Small intestine (tissue), 7 donors: ENCODE measurements around the gene SH3RF3. TPM values are rescaled to one million over a fixed set of nuclear protein-coding genes. Genes with fewer than 3 reads are reported as not detected.

ENCODE experiments used
- DNase-seq, 2 donors: peaks; one replicate each; pipeline versions ENCODE4 v3.0.0 to v3.0.0-alpha.2; 2013
- FAIRE-seq: peaks from 2 replicates; lab custom pipeline; 2012; peaks lifted over from hg19 to GRCh38; lab: Jason Lieb, UNC
- H3K27ac ChIP-seq, 3 donors: one replicate each; pipeline ENCODE4 v1.5.1; 2013; ENCODE audit warnings: low read length in 2 of 3, mild to moderate bottlenecking in 2 of 3, control low read depth in 1 of 3, inconsistent platforms in 1 of 3, low read depth in 1 of 3, moderate library complexity in 1 of 3
- H3K27me3 ChIP-seq, 3 donors: one replicate each; pipeline ENCODE4 v1.6.1; 2013; ENCODE audit warnings: low read length in 3 of 3, inconsistent platforms in 1 of 3; ENCODE audit not compliant: control insufficient read depth in 3 of 3, insufficient read depth in 3 of 3
- H3K36me3 ChIP-seq, 3 donors: one replicate each; pipeline ENCODE4 v1.6.1; 2013; ENCODE audit warnings: low read length in 3 of 3, inconsistent platforms in 1 of 3, low read depth in 1 of 3, mild to moderate bottlenecking in 1 of 3, moderate library complexity in 1 of 3; ENCODE audit not compliant: control insufficient read depth in 3 of 3, insufficient read depth in 2 of 3
- H3K4me1 ChIP-seq, 3 donors: one replicate each; pipeline ENCODE4 v1.6.1; 2013; ENCODE audit warnings: low read length in 2 of 3, inconsistent platforms in 1 of 3, low read depth in 1 of 3, mild to moderate bottlenecking in 1 of 3, moderate library complexity in 1 of 3; ENCODE audit not compliant: control insufficient read depth in 3 of 3, insufficient read depth in 2 of 3
- H3K4me3 ChIP-seq, 3 donors: one replicate each; pipeline ENCODE4 v1.5.1; 2013; ENCODE audit warnings: low read length in 3 of 3, control low read depth in 1 of 3, inconsistent platforms in 1 of 3, low read depth in 1 of 3, mild to moderate bottlenecking in 1 of 3, moderate library complexity in 1 of 3
- H3K9me3 ChIP-seq, 2 donors: one replicate each; pipeline ENCODE4 v1.6.1; 2013; ENCODE audit warnings: low read depth in 1 of 2, low read length in 1 of 2; ENCODE audit not compliant: control insufficient read depth in 2 of 2, insufficient read depth in 1 of 2
- WGBS, 3 donors: extraction: QIAGEN DNeasy Blood & Tissue Kit; methylation state at CpG; one replicate each; pipeline ENCODE4 v1.1.7; 2013; 5-methylcytosine and 5-hydroxymethylcytosine counted together
- polyA plus RNA-seq, 4 donors: library from polyadenylated mRNA; stranded (reverse) in 3 of 4; unstranded in 1 of 4; fragments of 200-250 nt in 3 of 4; fragments of 120-200 nt in 1 of 4; gene quantifications; one replicate each; pipeline versions ENCODE4 v1.2.1 to v1.2.3, GENCODE V29; 2013
- donor health status: healthy with polysubstance abuse.
- donor health status: control.
- donor health status: control.
- donor health status: Bipolar disorder and iron deficiency.
- donor health status: healthy.

The SH3RF3 gene
- polyA plus RNA-seq, 4 donors = 0.22 to 3.9 (median 1.2) TPM

- no peaks in the 10 kb centered on the region for H3K9me3 ChIP-seq
- WGBS, 3 donors = 58 to 78% (median 74%) methylated on average over 9 to 10 of the region's 10 CpGs
- peak; percentile 50 to 65 for DNase-seq
- peaks cover 0 to 3% (median 2%) of the 10 kb centered on the region in 3 donors for H3K27me3 ChIP-seq
- H3K36me3 ChIP-seq = peaks cover 0 to 6% (median 3%) of the 10 kb centered on the region in 3 donors
- FAIRE-seq = no peak
- no peak overlapping the region for H3K4me3 ChIP-seq
- H3K4me1 ChIP-seq = peaks cover 0 to 3% (median 0%) of the 10 kb centered on the region in 3 donors
- H3K27ac ChIP-seq = no peak overlapping the region
Observed at GRCh38 chr2:109537565-109538222, 408.7 kb downstream of the SH3RF3 start.

GRCh38 chr2:109538546-109538945 lies 409.5 kb downstream of the SH3RF3 start:
- Histone ChIP-seq H3K4me1 (peaks cover 0 to 3% (median 0%) of the 10 kb centered on the region in 3 donors), H3K36me3 (peaks cover 0 to 6% (median 3%) of the 10 kb centered on the region in 3 donors), H3K4me3 (no peak overlapping the region), H3K27ac (no peak overlapping the region), H3K9me3 (no peaks in the 10 kb centered on the region), H3K27me3 (peaks cover 0 to 2% (median 0%) of the 10 kb centered on the region in 3 donors)
- WGBS, 3 donors = 81 to 84% (median 84%) methylated on average over 8 of the region's 8 CpGs
- FAIRE-seq = no peak
- DNase-seq = no peak

GRCh38 chr2:109542384-109542783 lies 413.4 kb downstream of the SH3RF3 start:
- H3K4me1 ChIP-seq = no peaks in the 10 kb centered on the region
- H3K9me3 ChIP-seq = no peaks in the 10 kb centered on the region
- H3K36me3 ChIP-seq = peaks cover 0 to 11% (median 7%) of the 10 kb centered on the region in 3 donors
- FAIRE-seq (no peak), DNase-seq (no peak)
- 86 to 93% (median 89%) methylated on average over 6 of the region's 6 CpGs for WGBS, 3 donors
- no peaks in the 10 kb centered on the region for H3K27me3 ChIP-seq
- H3K27ac ChIP-seq = no peak overlapping the region
- H3K4me3 ChIP-seq = no peak overlapping the region

- H3K9me3 ChIP-seq = no peaks in the 10 kb centered on the region
- whole genome bisulfite sequencing, 3 donors = 32 to 34% (median 33%) methylated on average over 10 of the region's 10 CpGs
- no peak overlapping the region for H3K27ac ChIP-seq
- FAIRE-seq (no peak), DNase-seq (peak; percentile 56 to 81)
- H3K36me3 ChIP-seq = peaks cover 0 to 11% (median 7%) of the 10 kb centered on the region in 3 donors
- no peaks in the 10 kb centered on the region for H3K27me3 ChIP-seq
- H3K4me1 ChIP-seq = no peaks in the 10 kb centered on the region
- H3K4me3 ChIP-seq = no peak overlapping the region
Observed at GRCh38 chr2:109545828-109546713, 417.1 kb downstream of the SH3RF3 start.

- Histone ChIP-seq H3K4me3 (no peak overlapping the region), H3K27me3 (no peaks in the 10 kb centered on the region), H3K36me3 (peaks cover 3 to 10% (median 4%) of the 10 kb centered on the region in 3 donors), H3K9me3 (no peaks in the 10 kb centered on the region), H3K27ac (no peak overlapping the region), H3K4me1 (no peaks in the 10 kb centered on the region)
- no peak for DNase-seq
- WGBS, 3 donors = 80 to 85% (median 81%) methylated on average over 2 of the region's 2 CpGs
- FAIRE-seq = no peak
Observed at GRCh38 chr2:109547280-109547679, 418.3 kb downstream of the SH3RF3 start.

GRCh38 chr2:109549016-109549590 lies 420.1 kb downstream of the SH3RF3 start:
- Histone ChIP-seq H3K9me3 (no peaks in the 10 kb centered on the region), H3K4me1 (no peaks in the 10 kb centered on the region), H3K27me3 (no peaks in the 10 kb centered on the region), H3K36me3 (peaks cover 3 to 13% (median 6%) of the 10 kb centered on the region in 3 donors), H3K4me3 (no peak overlapping the region), H3K27ac (peak overlapping the region in 1 of 3 donors; percentile 54)
- 58 to 71% (median 61%) methylated on average over 4 of the region's 4 CpGs for WGBS, 3 donors
- peak; percentile 26 to 63 for DNase-seq
- FAIRE-seq = no peak

Other genes with a start within 250 kb of the SH3RF3 start
- gene EDAR, start 140.0 kb upstream of the SH3RF3 start, polyA plus RNA-seq = 1 to 10 TPM in 1 of 4 donors, under 1 TPM in 1, not detected in 2; 0.09 to 1.8 TPM